H9 (cell line): ENCODE data around the gene ATE1. TPM values are rescaled to one million over a fixed set of nuclear protein-coding genes. Genes with fewer than 3 reads are reported as not detected.

Experiments used
- DNase-seq: peaks from one replicate; pipeline ENCODE4 v3.0.0-alpha.2; 2017
- H2AFZ ChIP-seq: one replicate; pipeline ENCODE4 v1.6.1; 2013; ENCODE audit warnings: mild to moderate bottlenecking, low read length, control low read depth, moderate library complexity
- H2AK5ac ChIP-seq: 2 replicates; pipeline ENCODE4 v1.6.1; 2013; ENCODE audit warnings: low read length, control low read depth, mixed read lengths; ENCODE audit not compliant: insufficient read length
- H2BK120ac ChIP-seq: one replicate; pipeline ENCODE4 v1.6.1; 2013; ENCODE audit warnings: low read depth, mild to moderate bottlenecking, low read length, control low read depth, inconsistent platforms; ENCODE audit not compliant: poor library complexity, severe bottlenecking
- H2BK12ac ChIP-seq: 2 replicates; pipeline ENCODE4 v1.6.1; 2013; ENCODE audit warnings: low read length, control low read depth, mixed read lengths, low read depth; ENCODE audit not compliant: insufficient read length
- H2BK15ac ChIP-seq: 2 replicates; pipeline ENCODE4 v1.6.1; 2013; ENCODE audit warnings: low read depth, low read length, control low read depth
- H2BK20ac ChIP-seq: one replicate; pipeline ENCODE4 v1.6.1; 2013; ENCODE audit warnings: low read depth, mild to moderate bottlenecking, low read length, control low read depth, inconsistent platforms; ENCODE audit not compliant: poor library complexity, severe bottlenecking
- H2BK5ac ChIP-seq: 2 replicates; pipeline ENCODE4 v1.6.1; 2013; ENCODE audit warnings: low read length, control low read depth, mixed read lengths; ENCODE audit not compliant: insufficient read length
- H3K14ac ChIP-seq: 2 replicates; pipeline ENCODE4 v1.6.1; 2013; ENCODE audit warnings: low read length, control low read depth; ENCODE audit not compliant: insufficient read depth
- H3K18ac ChIP-seq: 2 replicates; pipeline ENCODE4 v1.6.1; 2013; ENCODE audit warnings: low read depth, mild to moderate bottlenecking, mixed read lengths, low read length, control low read depth; ENCODE audit not compliant: insufficient read length
- H3K23ac ChIP-seq: 2 replicates; pipeline ENCODE4 v1.6.1; 2013; ENCODE audit warnings: low read length, control low read depth, mixed read lengths, low read depth; ENCODE audit not compliant: insufficient read length
- H3K23me2 ChIP-seq: 2 replicates; pipeline ENCODE4 v1.6.1; 2013; ENCODE audit warnings: low read depth, mild to moderate bottlenecking, mixed read lengths, low read length, control low read depth; ENCODE audit not compliant: insufficient read length, poor library complexity, severe bottlenecking
- H3K27ac ChIP-seq: 2 replicates; pipeline ENCODE4 v1.5.1; 2013; ENCODE audit warnings: low read length, control low read depth, mixed read lengths, low read depth; ENCODE audit not compliant: insufficient read length
- H3K27me3 ChIP-seq: 2 replicates; pipeline ENCODE4 v1.6.1; 2013; ENCODE audit warnings: low read length, control low read depth, inconsistent platforms; ENCODE audit not compliant: insufficient read depth
- H3K4ac ChIP-seq: 2 replicates; pipeline ENCODE4 v1.6.1; 2013; ENCODE audit warnings: low read depth, mild to moderate bottlenecking, control low read depth, inconsistent platforms, low read length, moderate library complexity
- H3K4me1 ChIP-seq: 2 replicates; pipeline ENCODE4 v1.6.1; 2013; ENCODE audit warnings: low read length, control low read depth, inconsistent platforms; ENCODE audit not compliant: insufficient read depth
- H3K4me2 ChIP-seq: 2 replicates; pipeline ENCODE4 v1.6.1; 2013; ENCODE audit warnings: low read length, control low read depth, mixed read lengths; ENCODE audit not compliant: insufficient read length, insufficient read depth
- H3K56ac ChIP-seq: 2 replicates; pipeline ENCODE4 v1.6.1; 2013; ENCODE audit warnings: low read depth, mild to moderate bottlenecking, mixed read lengths, low read length, control low read depth; ENCODE audit not compliant: insufficient read length
- H3K79me1 ChIP-seq: 2 replicates; pipeline ENCODE4 v1.6.1; 2013; ENCODE audit warnings: low read depth, mild to moderate bottlenecking, moderate library complexity, low read length, control low read depth, inconsistent platforms; ENCODE audit not compliant: insufficient read depth, poor library complexity, severe bottlenecking
- H3K79me2 ChIP-seq: 2 replicates; pipeline ENCODE4 v1.6.1; 2013; ENCODE audit warnings: low read length, control low read depth, inconsistent platforms; ENCODE audit not compliant: insufficient read depth
- H3K9ac ChIP-seq: 2 replicates; pipeline ENCODE4 v1.6.1; 2013; ENCODE audit warnings: low read length, control low read depth, mixed read lengths; ENCODE audit not compliant: insufficient read length; ENCODE audit errors: extremely low read depth
- H3K9me3 ChIP-seq: one replicate; pipeline ENCODE4 v1.6.1; 2013; ENCODE audit warnings: low read depth, low read length, inconsistent platforms; ENCODE audit not compliant: control insufficient read depth
- H3T11ph ChIP-seq: one replicate; pipeline ENCODE4 v1.6.1; 2013; ENCODE audit warnings: mild to moderate bottlenecking, low read length, control low read depth, inconsistent platforms
- H4K20me1 ChIP-seq: one replicate; pipeline ENCODE4 v1.6.1; 2013; ENCODE audit not compliant: control insufficient read depth, insufficient read length, insufficient read depth
- H4K5ac ChIP-seq: 2 replicates; pipeline ENCODE4 v1.6.1; 2013; ENCODE audit warnings: low read depth, mild to moderate bottlenecking, mixed read lengths, low read length, control low read depth; ENCODE audit not compliant: insufficient read length
- H4K8ac ChIP-seq: replicated peaks from 2 replicates; pipeline ENCODE4 v1.6.1; 2013; ENCODE audit warnings: low read length, control low read depth, mixed read lengths, low read depth; ENCODE audit not compliant: insufficient read length
- H4K91ac ChIP-seq: 2 replicates; pipeline ENCODE4 v1.6.1; 2013; ENCODE audit warnings: low read depth, mild to moderate bottlenecking, moderate library complexity, mixed read lengths, low read length, control low read depth; ENCODE audit not compliant: insufficient read length
- H3K27ac Mint-ChIP-seq, 3 experiments: 2 replicates in 2 of 3; 3 replicates in 1 of 3; pipeline ENCODE4 v1.8.0; 2020 to 2021; ENCODE audit warnings: mixed read lengths in 3 of 3, mild to moderate bottlenecking in 1 of 3, moderate library complexity in 1 of 3
- H3K27me3 Mint-ChIP-seq: 2 replicates; pipeline ENCODE4 v1.8.0; 2021; ENCODE audit warnings: low read depth, mild to moderate bottlenecking, moderate library complexity, mixed read lengths
- H3K36me3 Mint-ChIP-seq, 3 experiments: 2 replicates in 2 of 3; 3 replicates in 1 of 3; pipeline ENCODE4 v1.8.0; 2020 to 2021; ENCODE audit warnings: low read depth in 3 of 3, mixed read lengths in 3 of 3; ENCODE audit not compliant: insufficient read depth in 1 of 3
- H3K4me1 Mint-ChIP-seq, 2 experiments: 2 replicates each; pipeline ENCODE4 v1.8.0; 2020; ENCODE audit warnings: mixed read lengths in 2 of 2
- H3K4me3 Mint-ChIP-seq, 2 experiments: 2 replicates in 1 of 2; 3 replicates in 1 of 2; pipeline ENCODE4 v1.8.0; 2020 to 2021; ENCODE audit warnings: mild to moderate bottlenecking in 2 of 2, mixed read lengths in 2 of 2, moderate library complexity in 1 of 2
- H3K9me3 Mint-ChIP-seq, 2 experiments: 2 replicates in 1 of 2; 3 replicates in 1 of 2; pipeline ENCODE4 v1.8.0; 2020; ENCODE audit warnings: mild to moderate bottlenecking in 2 of 2, mixed read lengths in 2 of 2, moderate library complexity in 1 of 2
- WGBS: extraction: QIAGEN DNeasy Blood & Tissue Kit; methylation state at CpG from one replicate; pipeline ENCODE4 v1.1.7; 2013; ENCODE audit warnings: missing lambda C conversion rate, low lambda C conversion rate, mixed read lengths; ENCODE audit not compliant: insufficient read length; ENCODE audit errors: extremely low coverage; 5-methylcytosine and 5-hydroxymethylcytosine counted together
- total RNA-seq: library from RNA; stranded (reverse); gene quantifications from 2 replicates; pipeline ENCODE4 v1.2.1, GENCODE V29; 2021
- TF ChIP-seq, protein P1 (sequence below): fragments of 200-600 bp; sonication (generic); conservative IDR thresholded peaks from 3 replicates; pipeline ENCODE4 v1.8.0; 2021; ENCODE audit warnings: antibody characterized with exemption, mild to moderate bottlenecking

The ATE1 gene
- total RNA-seq, 1 experiment from 2014 or later: 29.0 TPM

DNA sequence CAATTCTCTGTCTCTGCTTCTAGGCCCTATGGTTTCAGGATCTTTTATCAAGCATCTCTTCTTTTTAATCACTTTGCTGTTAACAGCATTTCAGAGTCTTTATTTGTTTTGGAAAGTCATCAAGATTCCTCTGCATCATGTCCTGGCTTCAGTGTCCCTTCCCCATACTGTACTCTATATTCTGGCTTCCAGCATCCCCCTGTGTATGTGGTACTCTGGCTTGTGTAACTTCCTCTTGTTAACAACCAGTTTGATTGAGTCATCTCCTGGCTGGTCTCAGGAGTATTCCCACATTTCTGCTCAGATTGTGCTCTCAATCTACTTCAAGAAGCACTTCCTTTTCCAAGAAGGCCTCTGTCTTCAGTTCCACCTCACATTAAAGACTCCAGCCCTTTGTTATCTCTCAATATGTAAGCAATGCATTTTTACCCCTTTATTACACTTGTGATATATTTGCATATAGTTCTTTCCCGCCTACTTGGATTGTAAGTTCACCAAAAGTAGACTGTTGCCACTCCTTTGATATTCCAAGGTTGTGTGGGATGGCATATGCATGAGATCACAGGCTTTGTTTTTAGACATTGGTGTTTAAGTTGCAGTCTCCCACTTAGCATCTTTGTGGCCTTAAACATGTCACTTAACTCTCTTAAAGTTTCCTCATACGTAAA is 15.1 kb upstream of the ATE1 start:
- Histone ChIP-seq H3K27ac (no peak overlapping the region), H4K20me1 (no peaks in the 10 kb centered on the region), H3K56ac (no peak overlapping the region), H3K9ac (no peak overlapping the region), H2AK5ac (no peak overlapping the region), H3K18ac (no peak overlapping the region), H2BK120ac (no peak overlapping the region), H2BK5ac (no peak overlapping the region), H2BK12ac (no peak overlapping the region), H3K79me2 (no peaks in the 10 kb centered on the region), H3K9me3 (no peaks in the 10 kb centered on the region), H3K14ac (no peak overlapping the region), H3K4ac (no peak overlapping the region), H3T11ph (no peak overlapping the region), H3K4me1 (no peaks in the 10 kb centered on the region), H3K79me1 (no peaks in the 10 kb centered on the region), H3K27me3 (no peaks in the 10 kb centered on the region), H2BK20ac (no peak overlapping the region), H4K8ac (no peak overlapping the region), H3K4me2 (no peak overlapping the region), H2BK15ac (no peak overlapping the region), H4K5ac (no peak overlapping the region), H4K91ac (no peak overlapping the region), H3K23ac (no peak overlapping the region), H2AFZ (no peak overlapping the region), H3K23me2 (no peaks in the 10 kb centered on the region)
- no peak overlapping the region for H3K27ac Mint-ChIP-seq
- no CpG with 5 or more reads among the region's 2 CpGs for WGBS
- TF ChIP-seq, protein P1, sequence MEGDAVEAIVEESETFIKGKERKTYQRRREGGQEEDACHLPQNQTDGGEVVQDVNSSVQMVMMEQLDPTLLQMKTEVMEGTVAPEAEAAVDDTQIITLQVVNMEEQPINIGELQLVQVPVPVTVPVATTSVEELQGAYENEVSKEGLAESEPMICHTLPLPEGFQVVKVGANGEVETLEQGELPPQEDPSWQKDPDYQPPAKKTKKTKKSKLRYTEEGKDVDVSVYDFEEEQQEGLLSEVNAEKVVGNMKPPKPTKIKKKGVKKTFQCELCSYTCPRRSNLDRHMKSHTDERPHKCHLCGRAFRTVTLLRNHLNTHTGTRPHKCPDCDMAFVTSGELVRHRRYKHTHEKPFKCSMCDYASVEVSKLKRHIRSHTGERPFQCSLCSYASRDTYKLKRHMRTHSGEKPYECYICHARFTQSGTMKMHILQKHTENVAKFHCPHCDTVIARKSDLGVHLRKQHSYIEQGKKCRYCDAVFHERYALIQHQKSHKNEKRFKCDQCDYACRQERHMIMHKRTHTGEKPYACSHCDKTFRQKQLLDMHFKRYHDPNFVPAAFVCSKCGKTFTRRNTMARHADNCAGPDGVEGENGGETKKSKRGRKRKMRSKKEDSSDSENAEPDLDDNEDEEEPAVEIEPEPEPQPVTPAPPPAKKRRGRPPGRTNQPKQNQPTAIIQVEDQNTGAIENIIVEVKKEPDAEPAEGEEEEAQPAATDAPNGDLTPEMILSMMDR: no peak
- H3K9me3 Mint-ChIP-seq: peaks cover 2 to 11% of the 10 kb centered on the region in 2 experiments; a peak in 3 of 5 replicates
- H3K27me3 Mint-ChIP-seq: no peaks in the 10 kb centered on the region
- no peaks in the 10 kb centered on the region; a peak in 1 of 4 replicates for H3K4me1 Mint-ChIP-seq
- H3K4me3 Mint-ChIP-seq: no peak overlapping the region
- H3K36me3 Mint-ChIP-seq: peaks cover 0 to 7% (median 0%) of the 10 kb centered on the region in 3 experiments; a peak in 2 of 7 replicates
- no peak for DNase-seq
